Endothelial cell of hepatic sinusoid (primary cell): ENCODE data around the gene PPHLN1.

ENCODE experiments used
- in situ Hi-C: cut with HindIII; loops from 2 replicates; pipeline ENCODE4 v1.10.0; 2017; ENCODE audit warnings: low sequenced_read_pairs

PPHLN1 gene, protein sequence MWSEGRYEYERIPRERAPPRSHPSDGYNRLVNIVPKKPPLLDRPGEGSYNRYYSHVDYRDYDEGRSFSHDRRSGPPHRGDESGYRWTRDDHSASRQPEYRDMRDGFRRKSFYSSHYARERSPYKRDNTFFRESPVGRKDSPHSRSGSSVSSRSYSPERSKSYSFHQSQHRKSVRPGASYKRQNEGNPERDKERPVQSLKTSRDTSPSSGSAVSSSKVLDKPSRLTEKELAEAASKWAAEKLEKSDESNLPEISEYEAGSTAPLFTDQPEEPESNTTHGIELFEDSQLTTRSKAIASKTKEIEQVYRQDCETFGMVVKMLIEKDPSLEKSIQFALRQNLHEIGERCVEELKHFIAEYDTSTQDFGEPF

DNA sequence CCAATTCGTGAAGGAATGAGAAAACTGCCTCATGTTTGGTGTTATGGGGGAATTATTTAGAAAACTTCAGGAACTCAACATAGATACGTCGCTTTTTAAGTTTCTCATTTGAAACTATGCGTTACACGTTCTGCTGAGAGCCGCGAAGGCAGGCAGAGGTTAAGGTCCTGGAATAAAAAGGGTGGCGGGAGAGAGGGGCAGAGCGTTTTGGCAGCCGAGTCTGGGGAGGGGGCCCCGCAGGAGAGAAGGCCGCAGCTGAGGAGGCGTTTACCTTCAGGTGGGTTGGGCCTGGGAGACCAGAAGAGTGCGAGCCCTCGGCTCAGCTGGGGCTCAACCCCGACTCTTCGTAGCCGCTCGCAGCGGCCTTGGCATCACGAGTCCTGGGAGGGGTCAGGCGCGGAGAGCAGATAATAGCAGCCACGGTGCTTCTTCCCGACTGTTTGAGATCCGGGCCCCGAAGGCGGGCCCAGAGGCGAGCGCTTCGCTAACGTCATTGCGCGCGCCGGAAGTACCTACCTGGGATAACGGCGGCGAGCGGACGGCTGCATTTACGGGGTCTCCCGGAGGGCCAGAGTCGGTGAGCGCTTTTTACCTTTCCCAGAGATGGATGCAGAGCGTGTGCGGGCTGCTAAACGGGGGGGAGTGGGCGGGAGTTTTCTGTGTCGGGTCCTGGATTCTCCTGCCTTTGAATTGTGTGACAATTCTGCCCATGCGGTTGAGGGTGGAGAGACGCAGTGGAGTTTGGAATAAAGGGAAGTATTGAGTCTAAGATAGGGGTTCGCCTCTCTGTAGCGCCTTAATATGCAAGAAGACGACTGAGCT lies at the start of gene PPHLN1, which contains the start of gene ZCRB1:
TSS of gene PPHLN1 (plus strand) at position 515 of the 822 bp plus-strand sequence. CDS start 9,736 bp downstream, outside the sequence.
TSS of gene ZCRB1 (minus strand) at position 442 of the 822 bp plus-strand sequence. CDS start 1,992 bp downstream, outside the sequence.
- in situ Hi-C loops = no loop called here

DNA sequence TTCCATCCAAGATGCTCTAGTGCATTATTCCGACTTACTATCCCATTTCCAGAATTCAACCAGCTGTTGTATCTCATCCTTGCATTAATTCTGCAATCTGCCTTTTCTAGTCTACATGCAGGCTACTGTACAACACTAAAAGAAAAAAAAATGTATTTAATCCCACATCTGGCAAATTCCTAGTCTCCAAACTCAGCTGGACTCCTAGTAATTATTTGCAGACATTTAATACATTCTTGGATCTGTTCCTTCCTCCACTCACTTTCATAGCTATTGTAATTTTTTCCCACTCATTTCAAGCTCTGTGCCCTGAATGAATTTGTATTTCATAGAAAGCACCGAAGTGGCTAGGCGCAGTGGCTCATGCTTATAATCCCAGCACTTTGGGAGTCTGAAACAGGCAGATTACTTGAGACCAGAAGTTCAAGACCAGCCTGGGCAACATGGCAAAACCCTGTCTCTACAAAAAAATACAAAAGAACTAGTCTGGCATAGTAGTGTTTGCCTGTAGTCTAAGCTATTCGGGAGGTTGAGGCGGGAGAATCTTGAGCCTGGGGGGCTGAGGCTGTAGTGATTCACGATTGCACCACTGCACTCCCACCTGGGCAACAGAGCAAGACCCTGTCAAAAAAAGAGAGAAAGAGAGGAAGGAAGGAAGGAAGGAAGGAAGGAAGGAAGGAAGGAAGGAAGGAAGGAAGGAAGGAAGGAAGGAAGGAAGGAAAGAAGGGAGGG lies 48.4 kb upstream of the PPHLN1 start:
- in situ Hi-C loops = no loop called here

DNA sequence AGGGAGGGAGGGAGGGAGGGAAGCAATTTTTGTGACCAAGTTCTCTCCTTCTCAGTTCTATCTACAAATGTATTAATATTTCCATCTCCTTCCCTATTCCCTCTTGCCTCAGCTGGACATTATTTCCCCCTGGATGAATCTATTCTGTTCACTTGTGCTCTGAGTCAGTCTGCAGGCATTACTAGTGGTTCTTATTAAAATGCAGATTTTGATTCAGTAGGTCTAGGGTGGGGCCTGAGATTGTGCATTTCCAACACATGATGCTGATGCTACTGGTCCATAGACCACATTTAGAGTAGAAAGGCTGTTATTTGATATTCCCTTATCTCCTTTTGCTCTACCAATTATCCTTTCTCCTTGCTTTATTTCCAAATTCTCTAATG lies 47.8 kb upstream of the PPHLN1 start:
- in situ Hi-C loops = no loop called here

DNA sequence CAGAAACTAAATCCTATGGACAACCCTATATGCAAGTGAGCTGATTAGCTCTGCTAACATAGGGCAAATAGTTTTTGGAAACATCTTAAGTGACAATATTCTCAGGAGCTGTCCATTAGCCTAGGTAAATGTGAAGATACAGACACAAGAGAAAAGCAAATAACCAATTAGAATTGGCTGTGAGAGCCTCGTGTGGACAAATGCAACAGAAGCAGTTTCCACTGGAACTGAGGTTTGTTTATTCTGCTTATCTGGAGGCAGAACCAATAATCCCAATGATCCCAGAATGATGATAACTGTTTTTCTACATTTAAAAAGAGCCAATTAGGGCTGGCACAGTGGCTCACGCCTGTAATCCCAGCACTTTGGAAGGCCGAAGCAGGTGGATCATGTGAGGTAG lies 44.7 kb upstream of the PPHLN1 start:
- in situ Hi-C loops = no loop called here

GRCh38 chr12:42281844-42282243 lies 44.1 kb upstream of the PPHLN1 start:
- in situ Hi-C loops = no loop called here

DNA sequence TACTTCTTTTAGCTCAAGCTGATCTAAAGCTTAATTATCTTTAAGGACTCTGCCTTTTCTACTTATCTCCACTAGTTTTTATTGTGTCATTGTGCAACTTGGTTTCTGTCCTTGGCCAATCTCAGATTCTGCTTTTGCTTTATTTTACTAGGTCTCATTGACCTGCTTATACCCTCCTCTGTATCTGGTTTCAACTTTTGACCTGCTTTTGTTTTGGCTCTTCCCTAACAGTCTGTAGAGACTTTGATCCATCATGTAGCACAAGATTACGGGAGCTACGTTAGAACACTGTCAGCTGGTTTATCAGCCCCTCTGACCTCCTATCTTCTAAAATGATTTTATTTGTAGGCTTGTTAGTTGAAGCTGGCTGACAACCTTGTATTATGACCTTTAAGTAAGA lies 43.7 kb upstream of the PPHLN1 start:
- in situ Hi-C loops = no loop called here

- in situ Hi-C loops = no loop called here
Measured at GRCh38 chr12:42283739-42284138, 42.2 kb upstream of the PPHLN1 start.

DNA sequence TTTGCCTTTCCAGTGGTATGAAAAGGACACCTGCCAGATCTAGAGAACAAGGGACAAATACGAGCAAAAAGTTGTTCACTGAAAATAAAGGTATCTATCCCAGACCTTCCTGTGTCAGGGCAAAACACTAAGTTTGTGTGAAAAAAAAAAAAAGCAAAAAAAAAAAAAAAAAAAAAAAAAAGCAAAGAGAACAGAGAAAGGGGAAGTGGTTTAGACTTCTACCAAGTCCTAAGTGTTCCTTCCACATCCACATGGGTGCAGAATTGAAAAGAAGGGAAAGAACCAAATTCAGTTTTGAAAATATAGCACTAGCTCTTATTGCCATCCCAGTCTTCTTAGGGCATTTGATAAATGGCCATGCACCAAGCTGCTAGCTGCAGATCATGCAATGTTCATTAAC lies 41.8 kb upstream of the PPHLN1 start:
- in situ Hi-C loops = no loop called here

GRCh38 chr12:42284876-42285275 lies 41.1 kb upstream of the PPHLN1 start:
- in situ Hi-C loops = no loop called here

- in situ Hi-C loops = no loop called here
Measured at GRCh38 chr12:42285431-42285830, 40.5 kb upstream of the PPHLN1 start.

DNA sequence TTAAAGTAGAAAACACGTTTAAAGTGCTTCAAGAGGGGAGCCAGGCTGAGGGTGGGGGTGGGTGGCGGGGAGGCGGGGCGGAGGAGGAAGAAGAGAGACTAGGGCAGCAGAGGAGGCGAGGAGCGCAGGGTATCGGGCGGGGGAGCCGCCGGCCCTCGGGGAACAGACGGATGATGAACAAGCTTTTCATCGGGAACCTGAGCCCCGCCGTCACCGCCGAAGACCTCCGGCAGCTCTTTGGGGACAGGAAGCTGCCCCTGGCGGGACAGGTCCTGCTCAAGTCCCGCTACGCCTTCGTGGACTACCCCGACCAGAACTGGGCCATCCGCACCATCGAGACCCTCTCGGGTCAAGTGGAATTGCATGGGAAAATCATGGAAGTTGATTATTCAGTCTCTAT lies 39.2 kb upstream of the PPHLN1 start:
- in situ Hi-C loops = no loop called here

DNA sequence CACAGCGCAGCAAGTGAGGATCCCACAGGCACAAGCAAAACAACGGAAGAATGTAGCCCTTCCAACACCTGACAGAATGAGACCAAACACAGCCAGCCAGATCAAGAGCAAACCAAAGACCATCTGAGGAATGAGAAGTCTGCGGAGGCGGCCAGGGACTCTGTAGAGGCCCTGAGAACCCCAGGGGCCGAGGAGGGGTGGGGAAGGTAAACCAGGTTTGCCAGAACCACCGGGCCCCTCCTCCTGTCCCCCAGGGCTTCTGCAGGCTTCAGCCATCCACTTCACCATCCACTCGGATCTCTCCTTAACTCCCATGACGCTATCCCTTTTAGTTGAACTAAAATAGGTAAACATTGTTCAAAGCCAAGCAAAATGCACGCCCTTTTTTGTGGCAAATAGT lies 37.4 kb upstream of the PPHLN1 start:
- in situ Hi-C loops = no loop called here

- in situ Hi-C loops = no loop called here
Measured at GRCh38 chr12:42291680-42292079, 34.3 kb upstream of the PPHLN1 start.

DNA sequence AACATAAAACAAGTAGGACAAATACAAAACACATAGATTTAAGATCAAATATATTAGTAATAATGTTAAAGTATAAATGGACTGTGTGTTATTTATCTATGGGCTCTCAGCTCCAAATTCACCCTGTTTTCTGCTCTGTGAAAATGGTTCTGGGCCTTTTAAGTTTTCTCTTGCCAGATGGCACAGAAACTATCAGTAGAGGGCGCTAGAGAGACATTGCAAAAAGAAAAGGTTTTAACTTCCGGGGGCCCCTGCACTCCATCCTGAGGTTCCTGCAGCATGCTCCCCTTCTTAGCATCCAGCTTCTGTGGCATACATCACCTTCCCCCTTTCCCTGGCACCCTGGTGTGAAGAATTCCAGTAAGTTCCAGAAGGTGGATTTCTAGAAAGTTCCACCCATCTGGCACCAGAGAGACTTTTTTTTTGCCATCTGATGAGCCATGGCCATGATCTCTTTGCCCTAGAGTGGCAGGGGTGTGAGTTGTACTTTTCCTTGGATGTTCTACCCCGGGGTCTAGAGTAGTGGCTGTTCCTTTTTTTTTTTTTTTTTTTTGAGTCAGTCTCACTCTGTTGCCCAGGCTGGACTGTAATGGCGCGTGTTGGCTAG lies 29.4 kb upstream of the PPHLN1 start:
- in situ Hi-C loops = no loop called here

DNA sequence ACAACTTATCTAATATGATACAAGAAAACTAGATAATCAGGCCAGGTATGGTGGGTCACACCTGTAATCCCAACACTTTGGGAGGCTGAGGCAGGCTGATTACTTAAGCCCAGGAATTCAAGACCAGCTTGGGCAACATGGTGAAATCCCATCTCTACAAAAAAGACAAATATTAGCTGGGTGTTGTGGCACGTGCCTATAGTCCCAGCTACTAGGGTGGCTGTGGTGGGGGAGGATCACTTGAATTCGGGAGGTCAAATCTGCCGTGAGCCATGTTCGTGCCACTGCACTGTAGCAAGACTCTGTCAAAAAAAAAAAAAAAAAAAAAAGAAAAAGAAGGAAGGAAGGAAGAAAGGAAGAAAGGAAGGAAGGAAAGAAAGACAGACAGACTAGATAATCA lies 27.1 kb upstream of the PPHLN1 start:
- in situ Hi-C loops = no loop called here

DNA sequence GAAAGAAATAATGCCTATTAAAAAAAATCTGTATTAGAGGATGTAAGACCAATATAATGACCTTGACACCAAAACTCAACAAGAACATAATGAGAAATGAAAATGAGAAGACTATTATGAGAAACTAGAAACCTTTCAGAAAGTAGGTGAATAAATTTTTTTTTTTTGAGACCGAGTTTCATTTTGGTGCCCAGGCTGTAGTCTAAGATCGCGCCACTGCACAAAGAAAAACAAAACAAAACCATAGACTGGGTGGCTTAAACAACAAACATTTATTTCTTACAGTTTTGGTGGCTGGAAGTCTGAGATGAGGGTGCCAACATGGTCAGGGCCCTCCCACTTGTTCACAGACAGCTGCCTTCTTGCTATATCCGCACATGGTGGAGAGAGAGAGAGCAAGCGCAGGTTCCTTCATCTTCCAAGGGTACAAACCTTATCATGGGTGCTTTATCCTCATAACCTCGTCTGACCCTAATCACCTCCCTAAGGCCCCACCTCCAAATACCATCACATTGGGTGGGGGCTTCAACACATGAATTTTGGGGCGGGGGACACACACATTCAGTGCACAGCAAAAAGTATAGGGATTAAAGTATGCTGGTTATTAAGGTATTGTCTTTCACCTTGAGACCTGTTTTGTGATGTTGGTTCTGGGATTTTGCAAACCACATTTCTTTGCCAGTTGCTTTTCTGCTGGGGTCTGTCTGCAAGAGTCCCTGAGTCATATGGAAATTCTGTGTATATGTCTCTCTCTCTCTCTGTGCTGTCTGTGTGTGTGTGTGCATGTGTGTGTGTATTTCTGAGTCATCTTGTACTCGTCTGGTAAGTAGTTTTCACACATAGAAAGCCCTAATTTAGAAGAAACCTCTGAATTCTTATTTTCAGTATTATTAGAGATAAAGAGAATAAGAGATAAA lies 26.3 kb upstream of the PPHLN1 start:
- in situ Hi-C loops = no loop called here

DNA sequence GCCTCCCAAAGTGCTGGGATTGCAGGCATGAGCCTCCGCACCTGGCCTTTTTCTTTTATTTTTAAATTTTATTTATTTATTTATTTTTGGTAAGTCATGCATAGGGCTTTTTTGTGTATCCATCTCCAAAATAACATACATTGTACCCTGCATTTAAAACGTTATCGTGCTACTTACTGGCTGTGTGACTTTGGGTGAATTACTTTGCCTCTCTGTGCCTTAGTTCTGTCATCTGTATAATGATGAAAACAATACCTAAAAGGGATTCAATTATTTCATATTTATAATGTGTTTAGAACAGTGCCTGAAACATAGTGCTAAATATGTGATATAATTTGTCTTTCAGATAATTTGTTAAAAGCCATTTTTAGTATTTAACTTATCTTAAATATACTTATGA lies 19.7 kb upstream of the PPHLN1 start:
- in situ Hi-C loops = no loop called here

DNA sequence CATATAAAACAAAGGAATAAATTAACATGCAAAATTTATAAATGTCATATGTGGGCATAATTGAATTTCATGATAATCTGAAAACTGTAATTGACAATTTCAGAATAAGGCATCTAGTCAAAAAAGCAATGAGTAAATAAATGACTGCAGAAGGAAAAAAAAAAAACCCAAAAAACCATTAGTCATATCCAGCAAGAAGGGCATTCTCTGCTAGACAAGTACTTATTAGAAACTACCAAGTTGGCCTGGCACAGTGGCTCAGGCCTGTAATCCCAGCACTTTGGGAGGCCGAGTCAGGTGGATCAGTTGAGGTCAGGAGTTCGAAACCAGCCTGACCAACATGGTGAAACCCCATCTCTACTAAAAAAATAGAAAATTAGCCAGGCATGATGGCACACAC lies 17.6 kb upstream of the PPHLN1 start:
- in situ Hi-C loops = no loop called here

DNA sequence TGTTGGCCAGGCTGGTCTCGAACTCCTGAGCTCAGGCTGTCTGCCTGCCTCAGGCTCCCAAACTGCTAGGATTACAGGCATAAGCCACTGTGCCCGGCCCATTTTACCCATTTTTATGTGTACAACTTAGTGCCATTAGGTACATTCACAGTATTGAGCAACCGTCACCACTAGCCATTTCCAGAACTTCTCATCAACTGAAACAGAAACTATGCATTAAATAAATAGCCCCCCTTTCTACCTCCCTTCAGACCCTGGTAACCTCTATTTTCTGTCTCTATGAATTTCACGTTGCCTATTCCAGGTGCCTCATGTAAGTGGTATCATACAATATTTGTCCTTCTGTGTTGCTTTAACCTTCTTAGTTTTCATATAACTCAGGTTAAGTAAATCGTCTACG lies 16.0 kb upstream of the PPHLN1 start:
- in situ Hi-C loops = no loop called here

DNA sequence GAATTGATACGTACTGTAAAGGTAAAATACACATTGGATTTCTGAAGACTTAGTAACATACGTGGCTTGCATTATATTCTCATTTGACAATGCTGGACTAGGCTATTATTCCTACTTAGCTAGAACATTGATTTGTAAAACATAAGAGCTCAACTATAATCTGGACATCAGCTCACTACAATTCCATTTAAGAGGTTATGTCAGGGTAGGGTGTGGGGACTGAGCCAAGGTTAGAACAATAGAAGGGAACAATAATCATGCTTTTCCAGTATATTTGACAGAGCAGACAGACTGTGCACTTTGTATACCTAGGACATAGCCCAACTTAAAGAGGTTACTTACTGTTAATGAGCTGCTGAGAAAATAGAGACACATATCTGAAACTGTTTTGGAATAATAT lies 10.9 kb upstream of the PPHLN1 start:
- in situ Hi-C loops = no loop called here
